HFF-Myc (cell line): Measurements from ENCODE around the gene PRSS2.

Experiments used
- DNase-seq: peaks from one replicate; pipeline ENCODE4 v3.0.0-alpha.2; 2011; ENCODE audit warnings: low read depth; ENCODE audit errors: extremely low read depth
- H3K4me3 ChIP-seq: replicated peaks from 2 replicates; pipeline ENCODE4 v1.5.1; 2011; ENCODE audit warnings: low read depth, mild to moderate bottlenecking, control low read depth, low read length
- CTCF ChIP-seq: IDR thresholded peaks from 2 replicates; pipeline ENCODE4 v1.5.1; 2012; ENCODE audit warnings: mild to moderate bottlenecking, low read depth, low read length, control low read depth; ENCODE audit errors: missing control alignments

PRSS2 gene

GRCh38 chr7:142798451-142799436, 28.0 kb downstream of the PRSS2 start:
- no peak for TF ChIP-seq CTCF
- peak overlapping the region; percentile 51 for H3K4me3 ChIP-seq
- no peak for DNase-seq

DNA sequence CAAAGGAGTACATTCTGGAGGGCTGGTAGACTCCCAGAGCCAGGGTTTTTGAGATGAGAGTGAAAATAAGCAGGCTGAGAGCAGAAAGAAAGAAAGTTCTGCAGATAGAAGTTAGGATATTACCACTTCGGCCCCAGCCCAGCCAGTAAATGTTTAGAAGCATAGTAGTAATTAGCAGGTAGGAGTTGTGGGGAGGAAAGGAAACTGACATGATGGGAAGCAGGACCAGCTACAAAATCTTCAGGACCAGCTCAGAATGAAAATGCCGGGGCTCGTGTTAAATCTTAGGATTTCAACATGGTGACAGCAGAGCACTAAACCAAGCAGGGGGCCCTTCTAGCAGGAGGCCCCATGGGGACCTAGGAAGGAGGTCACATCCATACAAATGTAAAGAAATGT, 28.7 kb downstream of the PRSS2 start:
- no peak for TF ChIP-seq CTCF
- no peak for DNase-seq
- no peak overlapping the region for H3K4me3 ChIP-seq

DNA sequence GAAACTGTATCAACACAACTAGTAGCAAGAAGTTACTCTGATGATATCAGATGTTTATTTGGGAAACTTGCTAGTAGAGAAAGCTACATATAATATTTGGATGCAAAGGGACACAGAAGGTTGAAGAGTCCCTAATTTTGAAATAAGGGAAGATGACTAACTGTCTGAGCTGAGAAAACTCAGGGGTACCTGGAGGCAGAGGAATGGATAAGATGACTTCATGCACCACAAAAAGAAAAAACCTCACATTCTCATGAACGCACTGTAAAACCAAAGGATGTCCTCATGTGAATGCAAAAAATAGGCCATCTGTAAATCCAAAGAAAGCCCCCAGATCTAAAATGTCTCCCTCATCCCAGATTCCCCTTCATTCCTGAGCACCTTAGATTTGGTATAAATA, 29.3 kb downstream of the PRSS2 start:
- no peak overlapping the region for H3K4me3 ChIP-seq
- DNase-seq = no peak
- no peak for TF ChIP-seq CTCF

DNA sequence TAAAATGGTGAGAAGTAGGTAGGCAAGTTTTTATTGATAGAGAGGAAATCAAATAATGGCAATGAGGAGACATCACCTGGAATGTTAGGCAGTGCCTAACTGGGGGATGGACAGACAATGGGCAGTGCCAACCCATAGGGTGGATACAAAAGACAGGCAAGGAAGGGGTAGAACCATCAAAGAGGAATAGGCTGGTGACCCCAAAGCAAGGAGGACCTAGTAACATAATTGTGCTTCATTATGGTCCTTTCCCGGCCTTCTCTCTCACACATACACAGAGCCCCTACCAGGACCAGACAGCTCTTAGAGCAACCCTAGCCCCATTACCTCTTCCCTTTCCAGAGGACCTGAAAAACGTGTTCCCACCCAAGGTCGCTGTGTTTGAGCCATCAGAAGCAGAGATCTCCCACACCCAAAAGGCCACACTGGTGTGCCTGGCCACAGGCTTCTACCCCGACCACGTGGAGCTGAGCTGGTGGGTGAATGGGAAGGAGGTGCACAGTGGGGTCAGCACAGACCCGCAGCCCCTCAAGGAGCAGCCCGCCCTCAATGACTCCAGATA, 30.0 kb downstream of the PRSS2 start:
- no peak overlapping the region for H3K4me3 ChIP-seq
- TF ChIP-seq CTCF = no peak
- no peak for DNase-seq

GRCh38 chr7:142801601-142802295, 31.0 kb downstream of the PRSS2 start:
- H3K4me3 ChIP-seq = no peak overlapping the region
- DNase-seq = no peak
- TF ChIP-seq CTCF = no peak

DNA sequence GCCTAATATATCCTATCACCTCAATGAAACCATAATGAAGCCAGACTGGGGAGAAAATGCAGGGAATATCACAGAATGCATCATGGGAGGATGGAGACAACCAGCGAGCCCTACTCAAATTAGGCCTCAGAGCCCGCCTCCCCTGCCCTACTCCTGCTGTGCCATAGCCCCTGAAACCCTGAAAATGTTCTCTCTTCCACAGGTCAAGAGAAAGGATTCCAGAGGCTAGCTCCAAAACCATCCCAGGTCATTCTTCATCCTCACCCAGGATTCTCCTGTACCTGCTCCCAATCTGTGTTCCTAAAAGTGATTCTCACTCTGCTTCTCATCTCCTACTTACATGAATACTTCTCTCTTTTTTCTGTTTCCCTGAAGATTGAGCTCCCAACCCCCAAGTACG, 31.5 kb downstream of the PRSS2 start:
- TF ChIP-seq CTCF = no peak
- no peak for DNase-seq
- H3K4me3 ChIP-seq = no peak overlapping the region
